MV-4-11 (cell line): Measurements from ENCODE around the gene SLC16A7.

ENCODE experiments used
- DNase-seq: peaks from one replicate; lab custom pipeline; 2025; lab: John Stamatoyannopoulos, UW

The SLC16A7 gene

GRCh38 chr12:59595883-59596540 is at the start of gene SLC16A7:
TSS of gene SLC16A7 (plus strand) at chr12:59596029. CDS start at chr12:59704802, 108,773 bp downstream.
- DNase-seq: no peak

DNA sequence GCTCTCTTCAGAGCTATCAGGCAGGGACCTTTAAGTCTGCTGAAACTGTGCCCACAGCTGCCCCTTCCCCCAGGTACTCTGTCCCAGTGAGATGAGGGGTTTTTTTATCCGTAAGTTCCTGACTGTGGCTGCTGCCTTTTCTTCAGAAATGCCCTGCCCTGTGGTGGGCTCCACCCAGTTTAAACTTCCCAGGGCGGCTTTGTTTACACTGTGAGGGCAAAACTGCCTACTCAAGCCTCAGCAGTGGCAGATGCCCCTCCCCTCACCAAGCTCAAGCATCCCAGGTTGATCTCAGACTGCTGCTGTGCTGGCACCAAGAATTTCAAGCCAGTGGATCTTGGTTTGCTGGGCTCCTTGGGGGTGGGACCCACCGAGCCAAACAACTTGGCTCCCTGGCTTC is 46.9 kb upstream of the SLC16A7 start:
- DNase-seq: no peak

GRCh38 chr12:59559696-59560095 is 36.1 kb upstream of the SLC16A7 start:
- DNase-seq: no peak

DNA sequence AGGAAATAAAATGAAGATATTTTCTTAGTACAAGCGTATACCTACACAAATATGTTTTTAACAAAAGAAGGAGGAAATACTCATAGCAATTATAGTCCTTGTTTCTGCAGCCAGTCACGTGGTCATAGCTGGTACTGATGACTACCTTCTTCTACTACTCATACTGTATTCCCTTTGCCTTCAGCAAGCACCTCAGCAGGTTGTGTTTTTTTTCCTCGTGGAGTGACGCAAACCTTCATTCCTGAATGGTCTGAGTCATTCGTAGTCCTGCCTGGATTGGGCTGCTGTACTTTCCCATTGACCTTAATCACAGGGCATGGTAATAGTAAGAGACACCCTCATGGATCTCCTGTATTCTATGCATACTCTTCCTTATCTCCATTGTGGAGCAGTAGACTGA is 25.7 kb upstream of the SLC16A7 start:
- no peak for DNase-seq

- no peak for DNase-seq
Observed at GRCh38 chr12:59574406-59574805, 21.4 kb upstream of the SLC16A7 start.

DNA sequence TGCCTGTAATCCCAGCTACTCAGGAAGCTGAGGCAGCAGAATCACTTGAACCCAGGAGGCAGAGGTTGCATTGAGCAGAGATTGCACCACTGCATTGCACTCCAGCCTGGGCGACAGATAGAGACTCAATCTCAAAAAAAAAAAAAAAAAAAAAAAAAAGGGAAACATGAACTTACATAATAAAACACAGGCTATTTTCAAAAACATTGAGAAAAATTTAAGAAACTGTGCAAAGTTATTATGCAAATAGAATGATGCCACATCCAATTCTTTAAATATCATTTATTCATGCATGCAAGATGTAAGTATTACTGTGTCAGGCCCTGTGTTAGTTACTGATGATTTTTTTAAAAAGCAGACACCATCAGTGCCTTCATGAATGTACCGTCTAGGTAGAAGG is 20.0 kb upstream of the SLC16A7 start:
- no peak for DNase-seq

GRCh38 chr12:59578254-59578653 is 17.6 kb upstream of the SLC16A7 start:
- DNase-seq: no peak

DNA sequence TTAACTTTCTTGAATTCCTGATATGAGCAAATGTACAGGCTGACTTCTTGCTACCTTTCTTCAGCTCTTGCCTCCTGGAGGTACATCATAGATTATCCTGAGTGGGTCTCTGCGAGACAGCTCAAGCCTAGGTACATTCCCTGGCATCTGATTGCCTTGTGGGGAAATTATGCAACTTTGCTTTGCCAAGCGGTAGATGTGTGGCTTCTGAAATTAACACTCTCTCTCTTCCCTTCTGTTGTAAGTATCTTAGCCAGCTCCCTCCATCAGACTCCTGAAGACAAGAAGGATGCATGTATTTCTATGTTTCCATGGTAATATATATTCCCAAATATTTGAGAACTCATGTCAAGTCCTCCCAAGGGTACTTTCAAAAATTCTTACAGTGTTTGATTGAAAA is 16.2 kb upstream of the SLC16A7 start:
- no peak for DNase-seq

GRCh38 chr12:59580050-59580449 is 15.8 kb upstream of the SLC16A7 start:
- DNase-seq: no peak

- no peak for DNase-seq
Observed at GRCh38 chr12:59583003-59583712, 12.7 kb upstream of the SLC16A7 start.

GRCh38 chr12:59587710-59588109 is 8.1 kb upstream of the SLC16A7 start:
- DNase-seq: no peak

DNA sequence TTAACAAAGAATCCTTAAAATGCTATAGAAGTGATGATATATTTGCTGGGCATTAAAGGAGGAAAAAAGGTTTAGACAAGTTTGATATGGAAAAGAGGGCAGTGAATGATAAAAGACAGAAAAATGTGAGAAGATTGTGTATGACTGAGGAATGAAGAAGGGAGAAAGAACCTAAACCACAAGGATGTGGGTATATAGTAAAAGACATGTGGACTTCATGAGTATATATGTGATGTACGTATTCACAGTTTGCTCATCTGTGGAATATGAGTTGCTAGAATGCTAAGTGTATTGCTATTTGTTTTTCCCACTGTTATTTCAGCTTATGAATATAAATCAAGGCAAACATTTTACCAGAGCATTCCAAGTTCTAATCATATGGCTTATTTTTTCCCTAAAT is 2.1 kb upstream of the SLC16A7 start:
- no peak for DNase-seq

DNA sequence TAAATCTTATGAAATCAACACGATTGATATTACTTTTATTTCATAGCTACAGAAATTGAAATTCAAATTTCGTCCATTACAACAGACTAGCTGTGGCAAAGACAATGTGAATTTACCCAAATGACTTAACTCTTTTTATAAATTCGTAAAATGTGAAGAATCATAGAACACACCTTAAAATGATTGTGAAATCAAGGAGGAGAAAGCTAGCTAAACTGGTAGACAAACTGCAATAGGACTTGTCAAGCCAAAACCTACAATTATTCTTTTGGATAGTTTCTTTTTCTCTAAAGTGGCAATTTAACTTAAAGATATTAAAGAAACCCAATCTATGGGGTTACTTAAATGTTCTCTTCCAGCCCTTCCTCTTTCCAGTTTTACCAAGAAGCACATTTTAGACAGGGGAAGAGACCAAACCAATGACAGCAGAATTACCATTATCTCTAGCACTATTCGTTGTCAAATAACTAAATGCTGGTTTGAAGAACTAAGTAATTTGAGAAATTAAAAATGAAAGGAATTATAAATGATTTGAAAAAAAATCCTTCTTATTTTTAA is 807 bp upstream of the SLC16A7 start:
- DNase-seq: no peak

DNA sequence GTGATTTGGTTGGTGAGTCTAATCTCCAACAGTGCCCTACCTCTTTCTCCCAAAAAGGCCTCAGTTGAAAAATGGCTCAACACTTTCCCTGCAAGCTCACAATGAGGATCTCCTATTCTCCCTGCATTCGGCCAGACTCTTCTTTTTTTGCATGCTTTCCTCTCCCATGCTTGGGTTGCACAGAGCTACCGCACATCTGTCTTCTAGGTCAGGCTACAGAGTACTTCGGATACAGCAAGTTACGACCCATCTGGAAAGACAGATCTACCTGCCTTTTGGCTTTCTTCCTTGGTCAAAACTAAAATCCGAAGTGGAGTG is 305 bp upstream of the SLC16A7 start:
- DNase-seq: no peak

DNA sequence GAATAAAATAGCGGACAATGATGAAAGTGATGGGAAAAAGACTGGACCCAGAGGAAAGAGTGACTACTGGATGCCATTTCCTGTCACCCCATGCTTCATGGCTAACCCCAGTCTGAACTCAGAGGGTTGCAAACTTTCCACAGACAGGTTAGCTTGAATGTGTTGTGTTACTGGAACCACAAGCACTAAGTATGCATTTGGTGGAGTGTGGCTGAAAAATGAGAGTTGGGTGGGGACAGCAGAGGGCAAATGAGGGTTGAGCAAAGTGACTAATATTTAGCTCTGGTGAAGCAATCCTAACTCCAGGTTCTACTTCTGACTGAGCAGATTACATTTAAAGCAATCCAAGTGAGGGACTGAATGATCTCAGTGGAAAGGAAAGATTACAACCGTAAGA is 1.6 kb downstream of the SLC16A7 start:
- DNase-seq: peak; percentile 87

- DNase-seq: peak; percentile 53
Observed at GRCh38 chr12:59600171-59600570, 4.3 kb downstream of the SLC16A7 start.

GRCh38 chr12:59603754-59604153 is 7.9 kb downstream of the SLC16A7 start:
- DNase-seq: peak; percentile 4

DNA sequence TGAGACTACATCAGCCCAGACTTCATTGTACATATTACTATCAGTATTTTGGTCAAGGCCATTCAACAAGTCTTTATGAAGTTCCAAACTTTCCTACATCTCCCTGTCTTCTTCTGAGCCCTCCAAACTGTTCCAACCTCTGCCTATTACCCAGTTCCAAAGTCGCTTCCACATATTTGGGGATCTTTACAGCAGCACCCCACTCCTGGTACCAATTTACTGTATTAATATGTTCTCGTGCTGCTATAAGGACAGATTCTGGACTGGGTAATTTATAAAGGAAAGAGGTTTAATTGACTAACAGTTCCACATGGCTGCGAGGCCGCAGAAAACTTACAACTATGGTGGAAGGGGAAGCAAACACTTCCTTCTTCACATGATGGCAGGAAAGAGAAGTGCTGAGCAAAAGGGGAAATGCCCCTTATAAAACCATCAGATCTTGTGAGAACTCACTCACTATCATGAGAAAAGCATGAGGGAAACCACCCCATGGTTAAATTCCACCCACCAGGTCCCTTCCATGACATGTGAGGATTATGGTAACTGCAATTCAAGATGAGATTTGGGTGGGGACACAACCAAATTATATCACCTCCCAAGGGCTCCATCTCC is 17.1 kb downstream of the SLC16A7 start:
- peak; percentile 34 for DNase-seq

- no peak for DNase-seq
Observed at GRCh38 chr12:59615392-59616165, 19.8 kb downstream of the SLC16A7 start.

- DNase-seq: no peak
Observed at GRCh38 chr12:59619461-59620240, 23.8 kb downstream of the SLC16A7 start.

DNA sequence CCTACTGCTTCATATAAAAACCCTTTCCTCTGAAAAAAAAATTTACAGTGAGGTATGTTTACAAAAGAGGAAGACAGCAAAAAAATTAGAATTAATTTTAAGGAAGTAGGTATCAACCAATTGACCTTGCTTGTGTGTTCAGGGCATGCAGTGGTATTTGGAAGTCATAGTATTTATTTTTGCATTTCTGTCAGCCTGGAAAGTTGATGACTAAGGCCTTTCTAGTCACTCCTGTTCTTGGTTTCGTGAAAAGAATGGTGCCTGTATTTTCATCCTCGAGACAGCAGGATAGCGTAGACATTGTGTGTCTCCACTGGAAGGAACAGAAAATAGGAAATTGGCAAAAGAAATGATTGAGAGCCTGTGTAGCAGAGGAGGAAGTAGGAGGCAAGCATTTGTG is 24.5 kb downstream of the SLC16A7 start:
- DNase-seq: peak; percentile 45
